ENCODE measurements around the gene AQP11. TPM values are rescaled to one million over a fixed set of nuclear protein-coding genes. Genes with fewer than 3 reads are reported as not detected.

The AQP11 gene
- total and polyA plus RNA-seq, 5 donors = 0.64 to 1.6 (median 1.2) TPM

Other genes starting within 250 kb of the AQP11 start
- 10 to 100 TPM; 15.6 to 19.5 (median 17.2) TPM for gene PAK1, start 115.9 kb upstream of the AQP11 start, total RNA-seq
- 7.1 TPM for gene PAK1, start 115.9 kb upstream of the AQP11 start, polyA plus RNA-seq
- 10 to 100 TPM; 71.5 to 84.7 (median 73.5) TPM for gene CLNS1A, start 47.8 kb downstream of the AQP11 start, total RNA-seq
- gene CLNS1A, start 47.8 kb downstream of the AQP11 start, polyA plus RNA-seq = 69.4 TPM
- gene RSF1, start 230.8 kb downstream of the AQP11 start, total RNA-seq = 10 to 100 TPM; 41.3 to 53.1 (median 46.2) TPM
- 11.0 TPM for gene RSF1, start 230.8 kb downstream of the AQP11 start, polyA plus RNA-seq
- 100 to 1,000 TPM in 1 of 4 donors, 10 to 100 TPM in 3; 67.4 to 114 (median 86.7) TPM for gene AAMDC, start 231.2 kb downstream of the AQP11 start, total RNA-seq
- gene AAMDC, start 231.2 kb downstream of the AQP11 start, polyA plus RNA-seq = 237 TPM